Endometrial microvascular endothelial cells (primary cell): Measurements from ENCODE around the gene S100Z. TPM values are rescaled to one million over a fixed set of nuclear protein-coding genes. Genes with fewer than 3 reads are reported as not detected.
"Not testable (repeated sequence)": the region's sequence is repeated elsewhere in the genome, so short reads cannot be mapped to it uniquely, and the experiment has no call there.

Source experiments
- in situ Hi-C: cut with HindIII; loops from 2 replicates; pipeline ENCODE4 v1.10.0; 2017; ENCODE audit warnings: low sequenced_read_pairs, low pct_unique_long_range_greater_than_20kb; ENCODE audit errors: inconsistent ontology term
- total RNA-seq: library from RNA; depleted of rRNA; stranded (reverse); fragments of >200 nt; gene quantifications from one replicate; pipeline ENCODE4 v1.2.3, GENCODE V29; 2015; ENCODE audit errors: inconsistent ontology term

Gene S100Z
- total RNA-seq, 1 donor from 2014 or later: not detected

DNA sequence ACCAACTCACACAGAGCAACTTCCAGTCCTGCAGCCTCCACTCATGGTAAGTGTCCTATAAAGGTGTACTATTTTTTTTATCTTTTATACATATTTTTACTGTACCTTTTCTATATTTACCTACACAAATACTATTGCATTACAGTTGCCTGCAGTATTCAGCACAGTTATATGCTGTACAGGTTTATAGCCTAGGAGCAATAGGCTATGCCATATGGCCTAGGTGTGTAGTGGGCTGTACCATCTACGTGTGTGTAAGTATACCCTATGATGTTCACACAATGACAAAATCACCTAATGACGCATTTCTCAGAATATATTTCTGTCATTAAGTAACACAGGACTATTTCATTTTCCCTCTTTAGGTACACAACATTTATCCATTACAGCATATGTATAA, 16.7 kb downstream of the S100Z start:
- in situ Hi-C loops: no loop called here

DNA sequence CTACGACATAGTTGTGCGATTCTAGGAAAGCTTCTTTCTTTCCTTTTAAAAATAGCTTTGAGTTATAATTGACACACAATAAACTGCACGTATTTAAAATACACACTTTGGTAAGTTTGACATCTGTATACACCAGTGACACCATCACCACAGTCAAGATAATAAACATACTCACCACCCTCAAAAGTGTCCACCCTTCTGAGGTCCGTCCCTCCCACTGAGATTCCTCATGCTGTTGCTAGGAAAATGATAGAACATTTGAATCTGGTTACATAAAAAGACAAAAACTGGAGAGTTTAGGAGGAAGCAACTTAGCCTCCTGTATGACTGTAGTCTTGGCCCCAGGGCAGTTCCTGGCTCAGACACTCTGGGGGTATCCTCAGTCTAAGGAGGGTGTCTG, 17.2 kb downstream of the S100Z start:
- in situ Hi-C loops: no loop called here

DNA sequence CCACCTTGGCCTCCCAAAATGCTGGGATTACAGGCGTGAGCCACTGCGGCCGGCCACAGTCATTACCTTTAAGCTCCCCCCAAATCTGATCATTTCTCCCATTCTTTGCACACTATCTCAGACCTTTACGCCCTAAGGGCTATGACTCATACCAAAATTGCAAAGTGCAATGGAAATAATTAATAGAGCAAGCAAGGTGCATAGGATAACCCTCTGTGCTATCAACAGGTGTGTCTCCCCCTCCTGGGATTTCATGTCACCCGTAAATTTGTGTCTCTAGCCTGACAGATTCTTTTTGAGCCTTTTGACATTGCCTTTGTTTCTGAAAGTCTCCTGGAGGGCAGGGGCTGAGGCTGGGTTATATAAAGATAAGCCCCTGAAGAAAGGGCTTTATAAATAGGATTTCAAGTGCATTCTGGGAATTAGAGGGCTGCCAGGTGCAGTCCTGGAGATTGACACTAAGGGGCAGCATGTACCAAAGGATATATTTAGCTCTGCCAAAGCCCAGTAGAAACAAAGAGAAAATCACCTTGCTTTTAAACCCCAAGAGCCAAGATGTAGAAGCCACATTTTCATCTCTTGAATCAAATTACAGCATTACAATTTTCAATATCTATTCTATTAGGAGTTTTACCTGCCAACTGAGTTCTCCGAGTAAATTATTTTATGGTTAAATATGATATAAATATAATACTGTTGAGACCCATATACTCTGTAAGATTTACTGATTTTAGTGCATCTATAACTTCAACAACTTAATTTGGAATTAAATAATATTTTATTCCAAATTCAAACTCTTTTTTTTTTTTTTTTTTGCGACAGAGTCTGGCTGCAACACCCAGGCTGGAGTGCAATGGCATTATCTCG, 18.2 kb downstream of the S100Z start:
- in situ Hi-C loops: no loop called here

DNA sequence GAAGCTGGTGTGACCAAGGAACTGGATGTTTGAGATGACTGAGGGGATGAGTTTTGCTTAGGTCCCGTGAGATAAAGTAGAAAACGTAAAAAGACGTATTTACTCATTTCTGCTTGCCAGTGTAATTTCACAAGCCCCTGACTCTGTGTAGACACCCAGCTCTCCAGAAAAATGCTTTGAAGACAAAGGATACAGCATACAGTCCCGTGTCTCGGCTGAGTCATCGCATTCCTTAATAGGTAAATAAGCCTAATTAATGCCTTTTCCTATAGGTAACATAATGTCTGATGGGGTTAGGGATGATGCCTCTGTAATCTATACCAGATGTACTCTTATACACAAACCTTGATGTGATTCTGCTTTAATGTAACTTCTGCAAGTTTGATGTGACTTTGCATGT, 20.2 kb downstream of the S100Z start:
- in situ Hi-C loops: no loop called here

DNA sequence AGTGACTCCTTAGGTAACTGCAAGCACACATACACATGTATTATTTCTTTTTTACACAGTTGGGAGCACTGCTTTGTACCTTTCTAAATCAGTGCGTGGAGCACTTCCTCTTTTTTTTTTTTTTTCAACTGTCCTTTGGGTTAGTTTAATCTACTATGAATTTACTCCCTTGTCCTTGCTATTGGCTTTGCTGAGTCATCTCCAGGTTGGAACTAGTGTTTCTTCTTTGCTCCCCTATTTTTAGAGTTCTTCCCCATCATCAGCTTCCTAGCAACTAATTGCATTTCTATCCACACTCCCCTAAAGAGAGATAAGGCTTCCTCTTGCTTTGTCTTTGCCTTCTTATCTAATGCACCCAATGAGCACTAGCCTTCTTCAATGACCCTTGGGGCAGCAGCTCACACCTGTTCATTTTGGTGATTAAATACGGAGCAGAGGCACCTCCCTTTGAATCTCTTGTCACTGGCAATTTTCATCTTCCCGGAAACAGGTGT, 24.3 kb downstream of the S100Z start:
- in situ Hi-C loops: no loop called here

DNA sequence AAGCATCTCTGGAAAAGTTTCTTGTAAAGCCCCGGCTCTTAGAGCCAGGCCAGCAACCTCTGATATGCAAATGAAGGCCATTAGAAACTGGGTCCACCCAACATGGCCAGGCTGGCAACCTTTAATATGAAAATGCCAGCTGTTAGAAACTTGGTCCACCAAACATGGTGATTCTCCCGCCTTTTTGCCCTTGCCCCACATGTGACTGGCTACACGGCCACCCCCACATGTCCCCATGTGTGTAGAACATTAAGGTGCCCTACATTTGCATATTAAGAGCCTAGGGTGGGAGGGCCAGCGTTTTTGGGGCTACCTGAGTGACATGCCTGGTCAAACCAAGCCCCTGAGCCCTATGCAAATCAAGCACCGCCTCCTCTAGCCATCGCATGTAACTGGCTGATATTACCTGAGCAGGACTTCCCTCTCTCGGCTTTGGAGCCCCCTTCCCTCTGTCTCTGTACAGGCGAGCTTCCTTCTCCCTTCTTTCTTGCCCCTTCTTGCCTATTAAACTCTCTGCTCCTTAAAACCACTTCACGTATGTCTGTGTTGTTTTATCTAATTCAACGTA, 39.0 kb downstream of the S100Z start:
- in situ Hi-C loops: no loop called here

DNA sequence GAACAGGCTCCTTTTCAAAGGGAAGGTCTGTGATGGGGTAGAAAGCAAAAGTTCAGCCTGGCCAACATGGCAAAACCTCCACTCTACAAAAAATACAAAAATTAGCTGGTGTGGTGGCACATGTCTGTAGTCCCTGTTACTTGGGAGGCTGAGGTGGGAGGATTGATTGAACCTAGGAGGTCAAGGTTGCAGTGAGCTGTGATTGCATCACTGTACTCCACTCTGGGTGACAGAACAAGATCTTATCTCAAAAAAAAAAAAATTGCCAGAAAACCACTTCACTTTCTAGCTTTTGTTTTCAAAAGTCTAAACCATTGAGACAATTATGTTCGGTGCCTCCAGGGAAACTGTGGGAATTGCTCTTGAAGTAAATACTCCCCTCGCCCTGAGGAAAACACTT, 43.5 kb downstream of the S100Z start:
- in situ Hi-C loops: no loop called here

DNA sequence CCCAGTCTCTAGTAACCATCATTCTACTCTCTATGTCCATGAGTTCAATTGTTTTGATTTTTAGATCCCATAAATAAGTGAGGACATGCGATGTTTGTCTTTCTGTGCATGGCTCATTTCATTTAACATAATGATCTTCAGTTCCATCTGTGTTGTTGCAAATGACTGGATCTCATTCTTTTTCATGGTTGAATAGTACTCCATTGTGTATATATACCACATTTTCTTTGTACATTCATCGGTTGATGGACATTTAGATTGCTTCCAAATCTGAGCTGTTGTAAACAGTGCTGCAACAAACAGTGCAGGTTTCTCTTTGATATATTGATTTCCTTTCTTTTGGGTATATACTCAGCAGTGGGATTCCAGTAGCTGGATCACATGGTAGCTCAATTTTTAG, 46.4 kb downstream of the S100Z start:
- in situ Hi-C loops: no loop called here

DNA sequence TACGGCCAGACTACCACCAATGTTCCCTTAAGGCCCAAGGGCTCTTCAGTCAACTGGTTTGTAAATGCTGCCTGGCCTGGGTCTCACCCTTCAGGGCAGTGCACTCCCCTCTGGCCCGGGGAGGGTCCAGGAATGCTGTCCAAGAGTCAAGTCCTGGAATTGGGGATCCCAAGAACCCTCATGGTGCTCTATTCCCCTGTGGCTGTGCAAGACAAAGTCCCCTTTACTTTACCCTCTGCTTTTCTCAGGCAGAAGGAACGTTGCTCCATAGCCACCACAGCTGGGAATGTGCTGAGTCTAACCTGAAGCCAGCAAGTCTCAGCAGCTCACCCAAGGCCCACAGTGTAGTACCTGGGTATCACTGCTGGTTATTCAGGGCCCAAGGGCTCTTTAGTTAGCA, 51.7 kb downstream of the S100Z start:
- in situ Hi-C loops: no loop called here

DNA sequence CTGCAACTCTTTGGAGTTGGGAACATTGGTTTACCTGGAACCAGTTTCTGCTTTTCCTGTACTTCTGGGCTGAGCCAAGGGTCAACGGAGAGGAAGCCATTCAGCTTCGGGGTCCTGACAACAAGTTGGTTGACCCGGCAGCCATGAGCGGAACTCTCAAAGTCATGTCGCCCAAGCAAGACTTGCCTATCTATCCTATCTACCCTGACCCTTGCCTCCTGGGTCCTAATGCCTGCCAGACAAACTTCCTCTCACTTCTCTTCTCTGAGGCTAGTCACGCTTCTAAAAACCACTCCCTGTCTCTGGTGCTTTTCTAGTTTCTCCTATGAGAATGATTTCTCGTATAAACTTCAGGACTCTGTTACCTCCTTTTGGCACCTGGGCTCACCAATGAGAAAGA, 58.4 kb downstream of the S100Z start:
- in situ Hi-C loops: no loop called here

DNA sequence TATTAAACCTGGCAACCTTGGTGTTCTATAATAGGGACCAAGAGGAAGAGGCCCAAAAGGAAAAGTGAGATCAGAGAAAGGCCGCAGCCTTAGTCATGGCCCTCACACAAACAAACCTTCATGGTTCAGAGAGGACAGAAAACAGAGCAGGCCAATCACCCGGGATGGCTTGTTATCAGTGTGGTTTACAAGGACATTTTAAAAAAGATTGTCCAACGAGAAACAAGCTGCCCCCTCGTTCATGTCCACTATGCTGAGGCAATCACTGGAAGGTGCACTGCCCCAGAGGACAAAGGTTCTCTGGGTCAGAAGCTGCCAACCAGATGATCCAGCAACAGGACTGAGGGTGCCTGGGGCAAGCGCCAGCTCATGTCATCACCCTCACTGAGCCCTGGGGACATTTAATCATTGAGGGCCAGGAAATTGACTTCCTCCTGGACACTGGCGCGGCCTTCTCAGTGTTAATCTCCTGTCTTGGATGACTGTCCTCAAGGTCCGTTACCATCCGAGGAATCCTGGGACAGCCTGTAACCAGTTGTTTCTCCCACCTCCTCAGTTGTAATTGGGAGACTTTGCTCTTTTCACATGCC, 60.6 kb downstream of the S100Z start:
- in situ Hi-C loops: not testable (repeated sequence)

DNA sequence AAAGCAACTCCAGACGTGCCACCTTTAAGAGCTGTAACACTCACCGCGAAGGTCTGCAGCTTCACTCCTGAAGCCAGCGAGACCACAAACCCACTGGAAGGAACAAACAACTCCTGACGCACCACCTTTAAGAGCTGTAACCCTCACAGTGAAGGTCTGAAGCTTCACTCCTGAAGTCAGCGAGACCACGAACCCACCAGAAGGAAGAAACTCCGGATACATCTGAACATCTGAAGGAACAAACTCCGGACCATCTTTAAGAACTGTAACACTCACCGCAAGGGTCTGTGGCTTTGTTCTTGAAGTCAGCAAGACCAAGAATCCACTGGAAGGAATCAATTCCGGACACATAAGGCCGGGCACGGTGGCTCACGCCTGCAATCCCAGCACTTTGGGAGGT, 64.9 kb downstream of the S100Z start:
- in situ Hi-C loops: not testable (repeated sequence)

DNA sequence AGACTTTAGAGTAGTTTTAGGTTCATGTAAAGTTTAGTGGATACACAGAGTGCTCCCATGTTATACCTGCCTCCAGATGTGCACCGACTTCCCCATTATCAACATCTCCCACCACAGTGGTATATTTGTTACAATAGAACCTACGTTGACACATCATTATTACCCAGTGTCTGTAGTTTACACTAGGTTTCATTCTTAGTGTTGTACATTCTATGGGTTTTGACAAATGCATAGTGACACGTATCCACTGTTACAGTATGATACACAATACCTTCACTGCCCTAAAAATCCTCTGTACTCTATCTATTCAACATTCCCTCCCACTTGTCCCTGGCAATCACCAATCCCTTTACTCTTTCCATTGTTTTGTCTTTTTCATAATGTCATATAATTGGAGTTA, 68.7 kb downstream of the S100Z start:
- in situ Hi-C loops: no loop called here

DNA sequence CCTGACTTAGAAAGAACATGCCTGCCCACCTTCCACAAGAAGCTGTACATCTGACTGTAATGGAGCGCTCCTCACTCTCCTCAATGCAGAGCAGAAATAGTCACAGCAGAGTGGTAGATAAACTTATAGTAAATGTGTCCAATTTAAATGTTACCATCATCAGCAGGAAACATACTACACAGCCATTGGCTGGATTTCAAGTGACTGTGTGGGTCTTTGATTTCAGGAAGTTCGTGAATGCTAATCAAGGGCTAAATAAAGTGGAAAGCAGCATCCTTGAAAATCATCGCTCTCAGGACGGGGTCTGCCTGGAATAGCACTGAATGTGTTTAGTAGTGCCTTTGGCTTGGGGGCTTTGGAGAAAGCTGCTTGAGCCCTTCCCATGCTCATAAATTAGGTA, 70.7 kb downstream of the S100Z start:
- in situ Hi-C loops: no loop called here

DNA sequence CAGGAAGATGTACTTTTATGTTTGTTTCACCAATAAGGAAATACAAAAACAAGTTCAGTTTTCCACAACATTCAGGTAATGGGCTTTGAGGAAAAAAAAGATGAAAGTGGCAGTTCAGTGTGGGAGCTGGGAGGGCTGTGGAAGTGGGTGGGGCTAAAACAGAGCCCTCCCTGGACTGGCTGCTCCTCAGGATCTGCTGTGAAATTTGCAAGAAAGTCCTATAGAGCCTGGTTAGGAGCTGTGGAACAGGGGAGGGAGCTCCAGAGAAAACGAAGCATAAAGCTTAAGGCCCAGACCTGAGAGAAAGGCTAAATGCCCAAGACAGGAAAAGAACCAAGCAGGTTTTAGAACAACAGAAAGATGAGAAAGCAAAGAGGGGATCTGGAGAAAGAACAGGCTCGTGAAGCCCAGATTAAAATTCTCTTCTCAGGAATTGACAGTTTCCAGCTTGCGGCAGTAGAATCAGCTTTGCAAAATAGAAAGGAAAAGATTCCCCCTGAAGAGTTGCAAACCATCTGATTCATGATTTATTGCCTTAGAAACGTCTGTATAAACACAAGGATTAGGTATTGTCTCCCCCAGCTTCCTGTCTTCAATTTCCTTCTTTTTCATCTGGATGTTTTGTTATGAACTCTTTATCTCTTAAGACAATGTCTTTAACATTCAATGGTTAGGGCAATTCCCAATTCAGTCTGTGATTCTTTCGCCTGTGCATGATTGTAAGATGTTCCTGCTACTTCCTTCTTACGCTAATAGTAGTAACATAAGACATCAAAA, 76.7 kb downstream of the S100Z start:
- in situ Hi-C loops: no loop called here

DNA sequence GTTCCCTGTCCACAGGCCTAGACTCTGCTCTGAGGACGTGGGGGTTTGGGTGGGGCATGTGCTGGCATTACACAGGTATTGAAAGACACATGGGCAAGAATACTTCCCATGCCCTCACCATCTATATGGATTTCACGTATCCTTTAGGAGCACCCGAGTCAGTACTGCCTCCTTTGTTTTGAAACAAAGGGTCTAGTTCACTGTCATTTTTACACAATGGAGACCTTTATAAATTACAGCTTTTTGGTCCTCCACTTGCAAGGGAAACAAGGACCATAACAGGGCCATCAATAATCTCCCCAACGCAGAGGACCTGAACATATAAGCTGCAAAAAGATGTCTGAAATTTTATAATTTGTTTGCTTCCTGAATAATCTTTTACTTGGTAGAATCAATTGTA, 78.1 kb downstream of the S100Z start:
- in situ Hi-C loops: no loop called here

DNA sequence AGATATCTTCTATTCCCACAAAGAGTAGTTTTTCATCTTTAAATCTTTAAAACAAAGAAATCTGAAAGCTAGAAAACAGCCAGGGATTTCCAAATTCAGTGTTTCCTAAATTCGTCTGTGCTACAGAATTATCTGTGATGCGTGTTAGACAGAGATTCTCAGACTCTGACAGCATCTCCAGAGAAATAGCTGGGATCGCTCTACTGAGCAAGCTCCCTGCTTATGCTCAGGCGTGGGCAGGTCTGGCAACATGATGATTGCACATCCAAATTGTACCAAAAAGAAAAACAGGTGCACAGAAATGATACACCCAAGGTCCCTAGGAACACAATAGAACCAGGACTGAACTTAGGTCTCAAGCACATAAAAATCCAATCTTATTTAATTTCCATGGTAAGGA, 80.3 kb downstream of the S100Z start:
- in situ Hi-C loops: no loop called here

DNA sequence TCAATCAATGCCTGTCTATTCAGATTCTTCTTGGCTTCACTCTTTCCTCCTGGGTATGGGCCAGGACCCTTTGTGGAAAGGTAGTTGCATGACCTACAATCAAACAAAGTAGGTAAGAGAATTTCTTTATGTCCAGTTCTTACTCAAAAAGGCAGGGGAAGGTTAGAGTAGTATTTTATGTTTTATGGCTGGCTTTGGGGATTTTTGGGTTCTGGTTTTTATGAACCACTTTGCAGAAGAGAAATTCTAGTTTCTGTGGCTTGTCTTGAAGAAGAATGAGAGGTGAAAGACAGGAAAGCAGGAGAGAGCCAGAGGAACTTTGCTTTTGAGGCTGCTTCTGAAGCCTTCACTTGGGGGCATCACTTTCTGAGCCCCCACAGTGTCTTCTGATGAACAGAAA, 88.4 kb downstream of the S100Z start:
- in situ Hi-C loops: no loop called here

DNA sequence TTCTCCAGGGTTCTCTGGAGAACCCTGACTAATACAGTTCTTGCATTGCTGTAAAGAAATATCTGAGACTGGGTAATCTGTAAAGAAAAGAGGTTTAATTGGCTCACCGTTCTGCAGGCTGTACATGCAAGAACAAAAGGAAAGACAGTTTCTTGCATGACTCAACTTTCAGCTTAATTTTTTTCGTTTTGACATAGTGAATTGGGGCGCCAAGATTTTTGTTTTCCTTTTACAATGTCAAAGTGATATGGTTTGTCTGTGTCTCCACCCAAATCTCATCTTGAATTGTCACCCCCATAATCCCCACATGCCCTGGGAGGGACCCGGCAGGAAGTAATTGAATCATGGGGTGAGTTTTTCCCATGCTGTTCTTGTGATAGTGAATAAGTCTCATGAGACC, 91.2 kb downstream of the S100Z start:
- in situ Hi-C loops: no loop called here
